ENCODE measurements around the gene LHPP.

Gene LHPP

GRCh38 chr10:124557648-124558338 is 96.2 kb downstream of the LHPP start:
- DNase-seq (ENCODE audit: low spot score) = no peak

- no peak for DNase-seq (ENCODE audit: low spot score)
Measured at GRCh38 chr10:124558339-124559321, 97.0 kb downstream of the LHPP start.

GRCh38 chr10:124559372-124560132 is 97.9 kb downstream of the LHPP start:
- DNase-seq (ENCODE audit: low spot score) = no peak

GRCh38 chr10:124560377-124561105 is 98.9 kb downstream of the LHPP start:
- DNase-seq (ENCODE audit: low spot score) = no peak

GRCh38 chr10:124561206-124561605 is 99.6 kb downstream of the LHPP start:
- DNase-seq (ENCODE audit: low spot score) = no peak

- no peak for DNase-seq (ENCODE audit: low spot score)
Measured at GRCh38 chr10:124562425-124563060, 100.9 kb downstream of the LHPP start.

GRCh38 chr10:124563320-124564040 is 101.9 kb downstream of the LHPP start:
- peak; percentile 31 for DNase-seq (ENCODE audit: low spot score)

- no peak for DNase-seq (ENCODE audit: low spot score)
Measured at GRCh38 chr10:124564881-124565280, 103.3 kb downstream of the LHPP start.

GRCh38 chr10:124565565-124566221 is 104.1 kb downstream of the LHPP start:
- DNase-seq (ENCODE audit: low spot score) = peak; percentile 57

- DNase-seq (ENCODE audit: low spot score) = no peak
Measured at GRCh38 chr10:124566222-124566888, 104.7 kb downstream of the LHPP start.

GRCh38 chr10:124566981-124567835 is 105.6 kb downstream of the LHPP start:
- no peak for DNase-seq (ENCODE audit: low spot score)

GRCh38 chr10:124568339-124568738 is 106.7 kb downstream of the LHPP start:
- DNase-seq (ENCODE audit: low spot score) = no peak

- DNase-seq (ENCODE audit: low spot score) = no peak
Measured at GRCh38 chr10:124568848-124569622, 107.4 kb downstream of the LHPP start.

GRCh38 chr10:124569623-124570470 is 108.2 kb downstream of the LHPP start:
- DNase-seq (ENCODE audit: low spot score) = peak; percentile 57

GRCh38 chr10:124570646-124571045 is 109.0 kb downstream of the LHPP start:
- DNase-seq (ENCODE audit: low spot score) = no peak

GRCh38 chr10:124572751-124573150 is 111.1 kb downstream of the LHPP start:
- DNase-seq (ENCODE audit: low spot score) = no peak
